ENCODE results near the gene TRIM17.

The TRIM17 gene

DNA sequence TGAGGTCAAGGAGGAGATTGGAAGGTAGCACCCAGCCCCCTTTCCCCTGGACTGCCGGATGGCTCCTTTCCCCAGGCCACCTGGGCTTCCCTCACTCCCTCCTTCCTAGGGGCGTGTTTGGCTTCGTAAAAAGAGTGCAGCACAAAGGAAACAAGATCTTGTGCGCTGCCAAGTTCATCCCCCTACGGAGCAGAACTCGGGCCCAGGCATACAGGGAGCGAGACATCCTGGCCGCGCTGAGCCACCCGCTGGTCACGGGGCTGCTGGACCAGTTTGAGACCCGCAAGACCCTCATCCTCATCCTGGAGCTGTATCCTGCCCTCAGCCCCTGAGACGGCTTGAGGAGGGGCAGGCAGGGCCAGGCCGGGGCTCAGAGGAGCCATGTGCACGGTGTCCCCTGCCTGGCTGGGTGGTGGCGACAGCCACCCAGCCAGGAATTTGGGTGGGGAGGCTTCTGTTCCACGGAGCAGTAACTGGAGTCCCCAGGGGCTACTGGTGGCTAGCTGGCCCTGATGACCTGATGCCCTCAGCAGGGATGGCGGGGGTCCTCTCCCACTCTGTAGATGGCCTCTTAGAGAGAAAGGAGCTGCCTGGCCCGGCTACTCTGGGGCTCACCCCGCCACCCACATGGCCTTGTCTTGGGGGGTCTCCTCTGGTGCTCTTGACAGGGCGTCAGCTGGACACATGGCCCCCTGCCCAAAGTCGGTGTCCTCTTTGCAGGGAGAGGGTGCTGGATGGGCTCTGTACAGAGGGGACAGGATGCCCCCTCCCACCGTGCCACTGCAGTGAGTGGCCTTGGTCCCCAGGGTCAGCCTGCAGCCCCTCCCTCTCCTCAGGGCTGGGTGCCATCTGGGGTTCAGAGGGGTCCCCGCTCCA lies 49.6 kb downstream of the TRIM17 start:
- no peak for DNase-seq

DNA sequence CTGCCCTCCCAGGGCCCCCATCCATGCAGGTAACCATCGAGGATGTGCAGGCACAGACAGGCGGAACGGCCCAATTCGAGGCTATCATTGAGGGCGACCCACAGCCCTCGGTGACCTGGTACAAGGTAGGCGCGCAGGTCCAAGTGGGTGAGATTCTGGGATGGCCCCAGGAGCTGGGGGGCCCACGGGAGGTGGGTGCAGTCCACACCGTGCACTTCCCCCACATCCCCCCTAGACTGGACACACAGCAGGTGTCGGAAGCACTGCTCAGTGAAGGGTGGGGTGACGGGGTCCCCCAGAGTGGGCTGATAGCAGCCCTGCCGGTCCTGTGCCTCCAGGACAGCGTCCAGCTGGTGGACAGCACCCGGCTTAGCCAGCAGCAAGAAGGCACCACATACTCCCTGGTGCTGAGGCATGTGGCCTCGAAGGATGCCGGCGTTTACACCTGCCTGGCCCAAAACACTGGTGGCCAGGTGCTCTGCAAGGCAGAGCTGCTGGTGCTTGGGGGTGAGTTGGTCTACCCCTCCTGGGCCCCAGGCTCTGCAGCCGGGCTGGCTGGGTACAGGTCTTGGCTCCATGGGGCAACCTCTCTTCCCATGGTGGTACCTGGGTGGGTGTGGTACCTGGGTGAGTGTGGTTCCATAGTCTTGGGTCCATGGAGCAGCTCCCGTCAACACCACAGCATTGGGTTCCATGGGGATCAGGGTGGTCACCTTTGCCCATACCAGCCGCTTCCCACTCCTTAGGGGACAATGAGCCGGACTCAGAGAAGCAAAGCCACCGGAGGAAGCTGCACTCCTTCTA lies 50.4 kb downstream of the TRIM17 start:
- no peak for DNase-seq

DNA sequence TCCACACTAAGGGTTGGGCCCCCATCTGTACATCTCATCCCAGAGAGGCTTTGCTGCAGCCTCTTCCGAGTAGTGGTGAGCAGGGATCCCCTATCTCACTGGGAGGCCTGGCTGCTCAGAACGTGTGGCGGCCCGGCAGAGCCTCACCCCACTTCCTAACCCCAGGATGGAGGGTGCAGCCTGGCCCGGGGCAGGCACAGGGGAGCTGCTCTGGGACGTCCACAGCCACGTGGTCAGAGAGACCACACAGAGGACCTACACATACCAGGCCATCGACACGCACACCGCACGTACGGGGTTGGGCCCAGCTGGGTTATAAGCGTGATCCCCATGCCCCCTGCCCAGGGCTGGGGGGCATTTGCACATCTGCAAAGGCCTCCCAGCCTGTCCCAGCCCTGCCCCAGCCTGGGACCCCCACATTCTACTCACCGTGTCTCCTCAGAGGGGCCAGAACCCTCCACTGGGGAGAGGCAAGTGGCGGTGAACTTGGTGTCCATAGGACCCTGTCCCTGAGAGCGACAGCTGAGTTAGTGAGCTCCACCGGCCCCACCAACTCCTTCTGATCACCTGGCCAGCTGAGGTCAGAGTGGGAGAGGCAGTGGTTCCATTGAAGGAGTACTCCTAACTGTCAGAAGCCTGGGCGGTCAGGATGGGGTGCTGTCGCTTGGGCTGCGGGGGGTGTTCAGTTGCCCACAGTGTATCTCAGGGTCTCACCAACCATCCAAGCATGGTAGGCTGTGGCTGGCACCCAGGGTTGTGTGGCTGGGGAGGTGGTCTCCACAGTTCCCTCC lies 51.2 kb downstream of the TRIM17 start:
- no peak for DNase-seq

DNA sequence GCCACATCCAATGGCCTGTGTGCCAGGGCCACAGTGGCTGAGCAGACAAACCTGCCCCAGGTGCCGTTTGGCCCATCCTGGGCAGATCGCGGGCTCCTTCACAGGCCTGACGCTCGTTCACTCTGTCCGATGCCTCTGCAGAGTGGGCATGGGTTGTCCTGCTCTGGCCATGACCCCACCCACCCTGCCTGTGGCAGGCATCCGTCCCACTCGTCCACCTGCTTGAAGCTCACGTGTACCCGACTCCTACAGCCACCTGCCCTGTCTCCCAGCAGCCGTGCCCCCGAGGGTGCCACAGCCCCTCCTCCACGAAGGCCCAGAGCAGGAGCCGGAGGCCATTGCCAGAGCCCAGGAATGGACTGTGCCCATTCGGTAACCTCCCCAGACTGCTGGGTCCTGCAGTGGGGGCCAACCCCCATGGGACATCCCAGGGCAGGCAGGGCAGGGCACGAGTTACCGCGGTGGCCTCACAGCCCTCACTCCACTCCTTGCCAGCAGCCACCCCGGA lies 51.9 kb downstream of the TRIM17 start:
- DNase-seq = no peak

DNA sequence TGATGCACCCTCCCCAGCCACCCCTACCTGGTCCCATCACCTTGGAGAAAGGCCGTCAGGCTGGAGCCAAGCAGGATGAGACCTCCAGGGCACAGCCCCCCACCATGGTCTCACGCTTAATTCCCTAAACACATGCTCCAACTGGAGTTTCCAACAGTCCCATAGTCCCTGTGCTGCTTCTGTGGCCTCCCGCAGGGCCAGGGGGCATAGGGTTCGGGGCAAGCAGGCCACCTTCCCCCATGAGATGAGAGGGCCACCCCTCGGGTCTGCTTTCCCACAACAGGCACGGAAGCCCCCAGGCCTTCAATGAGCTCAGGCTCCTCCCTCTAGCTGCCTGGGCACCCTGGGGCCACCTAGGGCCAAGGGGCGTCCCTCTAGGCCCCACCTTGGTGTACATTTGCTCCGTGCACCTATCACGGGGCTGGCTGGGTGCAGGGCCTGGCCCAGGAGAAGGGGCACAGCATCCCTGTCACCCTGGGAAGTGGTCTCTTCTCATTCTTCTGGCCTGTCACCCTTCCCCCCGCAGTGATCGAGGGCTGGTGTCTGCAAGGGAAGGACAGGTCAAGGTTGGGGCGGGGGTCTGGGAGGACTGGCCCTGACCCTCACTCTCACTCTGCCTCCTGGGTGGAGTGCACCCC lies 52.5 kb downstream of the TRIM17 start:
- no peak for DNase-seq

DNA sequence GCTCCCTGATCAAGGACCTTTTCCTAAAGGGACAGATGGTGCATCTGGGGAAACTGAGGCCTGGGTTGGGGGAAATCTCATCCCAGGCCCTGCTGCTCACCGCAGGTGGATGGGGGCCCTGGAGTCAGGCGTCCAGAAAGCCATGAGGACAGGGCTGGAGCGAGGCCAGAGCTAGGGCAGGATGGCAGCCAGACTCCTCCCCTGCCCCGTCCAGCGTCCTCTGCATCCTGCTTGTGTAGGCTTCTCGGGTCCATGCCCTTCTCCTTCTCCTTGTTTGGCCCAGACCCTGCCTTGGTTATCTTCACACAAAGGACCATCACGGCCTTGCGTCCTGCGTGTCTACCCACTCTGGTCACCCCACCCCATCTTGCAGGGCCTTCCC lies 53.0 kb downstream of the TRIM17 start:
- no peak for DNase-seq

DNA sequence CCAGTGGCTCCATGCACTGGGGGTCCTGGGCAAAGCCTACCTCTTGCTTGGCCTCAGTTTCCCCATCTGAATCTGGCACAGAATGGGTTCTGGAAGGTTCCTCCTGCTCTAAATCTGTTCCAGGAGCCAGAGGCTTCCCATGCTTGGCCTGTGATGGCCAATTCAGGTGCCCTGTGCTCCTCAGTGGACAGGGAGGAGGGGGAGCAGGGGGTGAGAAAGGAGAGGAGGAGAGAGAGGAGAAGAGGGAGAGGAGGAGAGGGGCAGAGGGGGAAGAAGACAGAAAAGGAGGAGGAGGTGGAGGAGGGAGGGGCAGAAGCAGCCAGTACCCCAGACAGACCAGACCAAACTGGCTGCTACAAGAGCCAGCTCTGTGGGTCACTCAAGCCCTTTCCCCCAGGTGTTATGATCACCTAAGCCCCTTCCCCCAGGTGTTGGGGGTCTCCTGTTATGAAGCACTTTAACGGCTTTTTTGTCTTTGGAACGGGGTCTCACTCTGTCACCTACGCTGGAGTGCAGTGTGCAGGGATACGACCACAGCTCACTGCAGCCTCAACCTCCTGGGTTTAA lies 53.7 kb downstream of the TRIM17 start:
- no peak for DNase-seq

DNA sequence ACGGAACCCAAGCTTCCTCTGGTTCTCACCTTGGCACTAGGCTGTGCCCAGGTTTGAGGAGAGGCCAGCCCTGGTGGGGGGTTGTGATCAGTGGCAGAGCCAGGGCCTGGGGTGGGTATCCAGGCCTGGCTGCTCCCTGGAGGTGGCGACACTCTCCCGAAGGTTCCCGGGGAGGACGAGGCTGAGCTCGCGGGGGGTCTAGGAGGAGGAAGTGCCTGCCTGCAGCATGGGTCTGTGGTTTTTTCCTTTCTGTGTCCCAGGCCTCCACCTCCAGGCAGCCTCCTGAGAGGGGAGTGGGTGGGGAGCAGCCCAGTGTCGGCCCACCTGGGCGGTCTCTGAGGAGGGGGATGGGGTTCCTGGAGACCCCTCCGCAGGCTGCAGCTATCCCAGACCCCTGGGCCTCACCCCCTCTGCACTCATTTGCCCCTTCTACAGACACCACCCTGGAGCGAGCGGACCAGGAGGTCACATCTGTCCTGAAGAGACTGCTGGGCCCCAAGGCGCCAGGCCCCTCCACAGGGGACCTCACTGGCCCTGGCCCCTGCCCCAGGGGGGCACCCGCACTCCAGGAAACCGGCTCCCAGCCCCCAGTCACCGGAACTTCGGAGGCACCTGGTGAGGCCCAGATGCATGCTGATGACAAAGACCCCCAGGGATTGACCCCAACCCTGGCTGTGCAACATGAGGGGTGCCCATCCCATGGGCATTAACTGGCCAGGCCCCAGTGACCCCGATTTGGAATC lies 54.3 kb downstream of the TRIM17 start:
- no peak for DNase-seq

DNA sequence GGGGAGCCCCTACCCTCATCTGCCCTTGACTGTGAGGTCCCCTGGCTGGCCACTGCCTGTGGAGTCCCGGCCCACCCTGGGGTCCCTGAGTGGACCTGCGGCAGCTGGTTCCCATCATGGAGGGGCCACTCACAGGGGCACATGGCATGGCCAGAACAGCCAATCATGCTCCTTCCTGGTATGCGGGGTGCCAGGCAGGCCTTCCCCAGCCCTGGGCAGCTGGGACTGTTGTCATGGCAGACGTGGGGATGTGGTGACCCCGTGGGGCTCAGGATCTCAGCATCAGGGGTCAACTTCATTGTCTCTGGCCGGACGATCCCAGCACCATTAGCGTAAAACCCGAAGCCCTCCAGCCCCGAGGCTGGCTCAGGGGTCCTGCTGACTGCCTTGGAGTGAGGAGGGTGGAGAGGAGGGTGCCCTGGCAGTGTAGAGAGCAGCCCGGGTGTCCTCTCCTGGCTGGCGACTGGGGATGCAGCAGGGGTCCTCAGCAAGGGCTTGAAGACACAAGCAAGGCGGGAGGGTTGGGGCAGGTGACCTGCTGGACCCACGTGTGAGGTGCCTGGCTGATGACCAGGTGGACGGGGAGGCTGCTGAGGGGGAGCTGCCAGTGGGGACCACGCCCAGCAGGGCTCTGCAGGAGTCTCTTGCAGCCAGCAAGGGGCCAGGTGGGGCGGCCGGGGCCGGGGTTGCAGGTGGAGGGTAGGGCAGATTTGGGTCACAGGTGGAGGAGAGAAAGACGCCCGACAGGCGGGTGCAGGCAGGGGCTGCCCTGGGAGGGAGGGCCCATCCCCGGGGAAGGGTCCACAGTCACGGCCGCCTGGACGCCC lies 55.1 kb downstream of the TRIM17 start:
- DNase-seq = no peak

DNA sequence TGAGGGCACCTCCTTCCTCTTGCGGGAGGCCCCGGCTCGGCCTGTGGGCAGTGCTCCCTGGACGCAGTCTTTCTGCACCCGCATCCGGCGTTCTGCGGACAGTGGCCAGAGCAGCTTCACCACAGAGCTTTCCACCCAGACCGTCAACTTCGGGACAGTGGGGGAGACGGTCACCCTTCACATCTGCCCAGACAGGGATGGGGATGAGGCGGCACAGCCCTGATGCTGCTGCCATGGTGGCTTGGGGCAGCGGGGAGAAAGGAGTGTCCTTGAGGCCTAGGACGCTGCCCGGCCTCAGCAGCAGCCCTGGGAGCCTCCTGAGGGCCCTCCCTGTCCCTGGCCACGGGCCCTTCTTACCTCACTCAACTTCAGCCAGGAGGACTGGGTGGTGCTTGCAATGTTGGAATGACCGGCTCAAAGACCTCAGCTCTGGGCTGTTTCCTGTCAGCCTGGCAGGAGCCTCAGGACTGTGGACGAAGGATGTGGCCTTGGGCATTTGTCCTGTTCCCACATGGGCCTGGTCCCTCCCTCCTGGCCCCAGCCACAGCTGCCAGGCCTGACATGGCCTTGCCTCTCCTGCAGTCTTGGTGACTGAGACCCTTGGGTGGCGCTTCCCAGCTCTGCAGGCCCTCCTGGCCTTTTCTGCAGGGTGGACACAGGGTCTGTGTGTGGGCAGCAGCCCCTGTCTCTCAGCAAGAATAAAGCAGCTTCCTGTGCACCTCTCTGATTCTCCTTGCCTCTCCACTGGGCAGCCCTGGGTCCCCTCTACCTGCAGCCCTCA lies 55.9 kb downstream of the TRIM17 start:
- DNase-seq = no peak

DNA sequence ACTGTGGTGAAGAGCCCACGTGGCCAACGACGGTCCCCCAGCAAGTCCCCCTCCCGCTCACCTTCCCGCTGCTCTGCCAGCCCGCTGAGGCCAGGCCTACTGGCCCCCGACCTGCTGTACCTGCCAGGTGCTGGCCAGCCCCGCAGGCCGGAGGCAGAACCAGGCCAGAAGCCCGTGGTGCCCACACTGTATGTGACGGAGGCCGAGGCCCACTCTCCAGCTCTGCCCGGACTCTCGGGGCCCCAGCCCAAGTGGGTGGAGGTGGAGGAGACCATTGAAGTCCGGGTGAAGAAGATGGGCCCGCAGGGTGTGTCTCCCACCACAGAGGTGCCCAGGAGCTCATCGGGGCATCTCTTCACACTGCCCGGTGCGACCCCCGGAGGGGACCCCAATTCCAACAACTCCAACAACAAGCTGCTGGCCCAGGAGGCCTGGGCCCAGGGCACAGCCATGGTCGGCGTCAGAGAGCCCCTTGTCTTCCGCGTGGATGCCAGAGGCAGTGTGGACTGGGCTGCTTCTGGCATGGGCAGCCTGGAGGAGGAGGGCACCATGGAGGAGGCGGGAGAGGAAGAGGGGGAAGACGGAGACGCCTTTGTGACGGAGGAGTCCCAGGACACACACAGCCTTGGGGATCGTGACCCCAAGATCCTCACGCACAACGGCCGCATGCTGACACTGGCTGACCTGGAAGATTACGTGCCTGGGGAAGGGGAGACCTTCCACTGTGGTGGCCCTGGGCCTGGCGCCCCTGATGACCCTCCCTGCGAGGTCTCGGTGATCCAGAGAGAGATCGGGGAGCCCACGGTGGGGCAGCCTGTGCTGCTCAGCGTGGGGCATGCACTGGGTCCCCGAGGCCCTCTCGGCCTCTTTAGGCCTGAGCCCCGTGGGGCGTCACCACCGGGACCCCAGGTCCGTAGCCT lies 56.8 kb downstream of the TRIM17 start:
- no peak for DNase-seq

DNA sequence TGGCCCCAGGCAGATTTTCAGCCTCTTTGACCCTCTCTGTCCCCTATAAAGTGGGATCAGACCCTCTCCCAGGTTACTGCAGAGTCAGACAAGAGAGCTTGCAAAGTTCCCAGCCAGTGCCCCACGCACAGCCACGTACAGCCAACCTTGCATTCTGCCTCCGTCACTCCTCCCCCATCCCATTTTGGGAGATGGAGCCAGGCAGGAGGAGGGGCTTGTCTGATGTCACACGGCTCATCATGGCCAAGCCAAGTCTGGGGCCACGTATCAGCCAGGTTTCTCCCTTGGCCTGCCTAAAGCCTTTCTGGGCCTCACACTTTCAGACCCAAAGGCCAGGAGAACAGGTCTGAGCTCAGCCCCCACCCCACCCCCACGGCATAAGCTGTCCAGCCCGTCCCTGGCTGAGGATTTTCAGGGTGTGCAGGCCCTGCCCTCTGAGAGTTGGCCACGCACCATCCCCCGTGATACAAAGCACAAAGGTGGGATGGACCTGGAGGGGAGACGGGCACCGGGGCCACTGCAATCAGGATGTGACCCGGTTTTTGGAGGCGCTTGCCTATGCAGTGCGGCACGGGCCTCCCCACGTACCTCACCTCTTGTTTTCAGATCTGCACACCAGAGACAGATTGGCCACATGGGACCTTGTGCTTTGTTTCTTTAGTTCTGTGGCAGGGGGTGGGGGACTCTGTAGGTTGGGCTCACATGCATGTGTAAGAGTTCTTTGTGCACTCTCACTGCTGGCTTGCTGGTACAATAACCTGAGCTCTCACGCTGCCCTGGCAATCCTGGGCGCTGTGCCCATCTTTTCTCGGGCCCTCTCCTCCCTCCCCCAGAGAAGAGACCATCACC lies 57.7 kb downstream of the TRIM17 start:
- DNase-seq = no peak

DNA sequence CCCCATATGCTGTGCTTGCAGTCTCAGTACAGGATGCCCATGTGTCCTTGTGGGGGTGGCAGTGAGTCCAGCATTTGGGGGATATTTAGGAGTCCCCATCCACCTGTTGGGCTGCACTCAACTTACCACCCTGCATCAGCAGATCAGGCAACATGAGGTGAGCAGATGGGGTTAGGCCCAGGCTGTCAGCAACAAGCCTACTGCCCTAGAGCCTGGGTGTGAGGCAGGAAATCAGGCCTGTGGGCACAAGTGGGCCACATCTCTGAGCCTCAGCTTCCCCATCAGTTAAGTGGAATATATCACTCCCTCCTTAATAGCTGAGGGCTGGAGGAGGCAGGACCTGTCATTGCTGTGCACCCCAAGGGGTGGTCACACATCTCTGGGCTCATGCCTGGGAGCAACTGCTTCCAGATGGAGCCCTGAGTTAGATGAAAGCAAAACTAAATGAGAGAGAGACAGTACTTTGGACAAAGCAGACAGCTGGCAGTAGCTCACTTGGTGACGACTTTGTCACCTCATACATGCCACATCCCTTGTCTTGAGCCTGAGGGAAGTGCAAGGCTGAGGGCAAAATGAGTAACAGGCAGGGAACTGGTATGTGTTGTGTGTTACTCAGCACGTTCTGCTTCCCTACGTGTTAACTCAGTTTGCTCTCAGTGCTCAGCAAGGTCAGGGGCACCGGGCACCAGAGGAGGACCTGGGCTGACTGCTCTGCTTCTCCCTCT lies 58.5 kb downstream of the TRIM17 start:
- no peak for DNase-seq
